NCI-H510A treated with DMSO at 0.1 percent for 48 hours (cell line): ENCODE results near the gene CNFN.
A peak's percentile ranks its signal among the peaks of the same experiment; 100 is the strongest.

Experiments
- DNase-seq: peaks from one replicate; lab custom pipeline; 2025; lab: John Stamatoyannopoulos, UW

CNFN gene

DNA sequence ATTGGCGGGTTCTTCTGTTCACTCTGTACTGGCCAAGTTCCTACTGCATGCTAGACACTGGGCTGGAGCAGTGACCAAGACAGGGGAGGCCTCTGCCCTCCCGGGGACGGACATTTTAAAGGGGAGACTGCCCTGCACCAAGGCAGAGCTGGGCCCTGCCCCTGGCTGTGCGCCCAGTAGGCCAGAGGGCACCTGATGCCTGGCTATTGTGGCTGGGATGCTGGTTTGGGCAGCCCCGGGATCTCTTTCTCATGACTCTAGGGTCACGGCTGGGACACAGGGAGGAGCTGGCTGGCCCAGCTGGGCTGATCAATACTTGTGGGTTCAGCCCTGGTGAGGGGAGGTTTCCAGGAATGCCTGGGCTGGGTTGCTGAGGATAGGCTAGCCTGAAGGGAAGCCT lies 19.4 kb upstream of the CNFN start:
- DNase-seq = no peak

DNA sequence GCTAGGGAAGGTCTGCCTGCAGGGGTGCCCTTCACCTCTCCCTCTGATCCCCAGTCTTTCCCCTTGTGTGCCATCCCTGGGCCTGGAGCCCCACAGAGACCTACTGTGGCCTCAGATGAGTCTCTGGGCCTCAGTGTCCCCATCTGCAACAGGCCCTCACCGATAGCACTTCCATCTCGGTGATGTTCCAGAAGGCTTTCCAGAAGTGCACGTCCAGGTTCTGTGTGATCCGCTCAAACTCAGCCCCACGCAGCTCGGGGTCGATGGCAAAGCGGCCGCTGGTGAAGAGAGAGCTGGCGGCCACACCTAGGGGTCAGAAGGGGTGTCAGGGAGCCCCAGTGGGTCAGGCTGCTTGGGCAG lies 17.7 kb upstream of the CNFN start:
- no peak for DNase-seq

DNA sequence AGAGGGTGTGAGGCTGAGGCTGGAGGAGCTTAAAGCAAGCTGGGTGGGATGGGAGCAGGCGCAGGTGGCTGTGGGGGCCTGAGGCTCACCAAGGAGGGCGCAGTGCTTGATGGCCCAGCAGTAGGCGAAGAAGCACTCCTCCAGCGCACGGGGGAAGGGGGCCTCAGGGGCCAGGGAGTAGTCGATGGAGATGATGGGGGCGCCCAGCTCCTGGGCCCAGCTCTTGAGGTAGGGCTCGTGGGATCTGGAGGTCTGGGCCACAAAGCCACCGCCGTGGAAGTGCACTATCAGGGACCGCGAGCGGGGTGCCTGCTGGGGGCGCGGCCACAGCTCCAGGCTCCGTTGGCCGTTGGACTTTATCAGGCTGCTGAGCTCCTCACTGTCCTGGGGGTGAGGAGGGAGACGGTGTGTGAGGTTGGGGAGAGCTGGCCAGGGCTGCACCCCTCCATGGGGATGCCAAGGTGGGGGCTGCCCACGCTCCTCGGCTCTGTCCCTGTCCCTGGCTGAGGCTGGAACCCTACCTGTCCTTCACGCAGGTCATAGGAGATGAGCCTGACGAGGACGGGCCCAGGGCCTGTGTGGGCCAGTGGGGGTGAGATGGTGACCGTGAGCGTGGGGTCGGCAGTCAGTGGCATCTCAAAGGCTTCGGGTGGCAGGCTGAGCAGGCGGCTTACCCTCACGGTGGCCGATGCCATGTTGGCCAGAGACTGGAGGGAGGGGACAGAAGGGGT lies 17.2 kb upstream of the CNFN start:
- no peak for DNase-seq

DNA sequence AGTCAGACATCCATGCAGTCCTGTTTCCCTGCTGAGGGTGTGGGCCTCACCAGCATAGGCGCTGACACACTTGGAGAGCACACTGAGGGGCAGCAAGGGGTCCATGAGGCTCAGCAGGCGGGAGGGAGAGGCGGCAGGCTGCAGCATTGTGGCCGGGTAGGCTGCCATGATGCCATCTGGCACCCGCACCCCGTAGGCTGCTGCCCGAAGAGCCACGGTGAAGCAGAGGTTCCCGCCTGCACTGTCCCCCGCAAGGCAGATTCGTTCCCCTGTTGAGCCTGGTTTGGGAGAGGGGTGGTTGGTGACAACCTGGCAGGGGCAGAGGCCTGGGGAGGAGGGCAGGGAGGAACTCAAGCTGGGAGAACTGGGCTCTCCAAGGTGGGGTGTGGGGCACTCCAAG lies 16.0 kb upstream of the CNFN start:
- no peak for DNase-seq

DNA sequence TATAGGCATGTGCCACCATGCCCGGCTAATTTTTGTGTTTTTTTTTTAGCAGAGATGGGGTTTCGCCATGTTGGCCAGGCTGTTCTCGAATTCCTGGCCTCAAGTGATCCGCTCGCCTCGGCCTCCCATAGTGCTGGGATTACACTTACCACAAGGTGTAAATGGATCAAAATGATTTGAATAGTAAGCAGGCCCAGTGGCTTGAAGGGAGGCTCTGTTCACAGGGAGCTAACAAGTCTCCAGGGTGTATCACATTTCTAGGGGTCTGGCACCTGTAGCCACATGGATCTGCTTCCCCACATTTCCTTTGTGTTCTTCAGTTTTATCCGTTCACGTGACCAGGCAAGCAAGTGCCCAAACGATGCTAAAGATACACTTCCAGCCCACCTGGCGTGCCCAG lies 13.5 kb upstream of the CNFN start:
- no peak for DNase-seq

DNA sequence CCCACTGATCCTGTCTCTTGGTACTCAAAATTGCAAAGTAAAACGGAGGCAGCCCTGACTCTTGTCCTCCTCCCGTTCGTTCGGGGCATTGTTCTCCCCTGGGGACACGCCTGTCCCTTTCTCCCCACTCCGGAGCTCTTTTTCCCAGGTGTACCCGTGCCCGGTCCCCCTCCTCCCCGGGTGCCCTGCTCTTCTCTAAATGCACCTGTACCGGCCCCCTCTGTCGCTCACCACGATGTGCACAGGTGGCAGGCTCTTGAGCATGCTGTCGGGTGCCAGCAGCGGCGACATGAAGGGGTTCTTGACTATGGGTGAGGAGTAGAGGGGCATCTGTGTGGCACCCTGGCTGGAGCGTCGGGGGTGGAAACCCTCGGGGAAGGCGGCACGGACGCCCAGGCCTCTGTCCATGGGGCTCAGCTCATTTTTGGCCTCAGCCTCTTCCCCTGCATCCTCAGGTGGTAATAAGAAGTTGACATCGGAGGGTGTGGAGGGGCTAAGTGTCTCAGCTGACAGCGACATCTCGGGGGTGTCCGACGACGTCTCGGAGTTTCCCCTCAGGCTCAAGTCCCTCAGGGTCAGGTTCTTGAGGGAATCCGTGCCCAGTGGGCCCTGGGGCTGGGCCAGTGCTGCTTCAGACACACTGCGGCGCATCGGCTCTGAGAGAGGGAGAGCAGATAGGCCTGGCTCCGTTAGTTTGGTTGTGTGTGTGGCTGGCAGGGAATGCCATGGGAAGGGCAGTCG lies 12.4 kb upstream of the CNFN start:
- peak; percentile 14 for DNase-seq

DNA sequence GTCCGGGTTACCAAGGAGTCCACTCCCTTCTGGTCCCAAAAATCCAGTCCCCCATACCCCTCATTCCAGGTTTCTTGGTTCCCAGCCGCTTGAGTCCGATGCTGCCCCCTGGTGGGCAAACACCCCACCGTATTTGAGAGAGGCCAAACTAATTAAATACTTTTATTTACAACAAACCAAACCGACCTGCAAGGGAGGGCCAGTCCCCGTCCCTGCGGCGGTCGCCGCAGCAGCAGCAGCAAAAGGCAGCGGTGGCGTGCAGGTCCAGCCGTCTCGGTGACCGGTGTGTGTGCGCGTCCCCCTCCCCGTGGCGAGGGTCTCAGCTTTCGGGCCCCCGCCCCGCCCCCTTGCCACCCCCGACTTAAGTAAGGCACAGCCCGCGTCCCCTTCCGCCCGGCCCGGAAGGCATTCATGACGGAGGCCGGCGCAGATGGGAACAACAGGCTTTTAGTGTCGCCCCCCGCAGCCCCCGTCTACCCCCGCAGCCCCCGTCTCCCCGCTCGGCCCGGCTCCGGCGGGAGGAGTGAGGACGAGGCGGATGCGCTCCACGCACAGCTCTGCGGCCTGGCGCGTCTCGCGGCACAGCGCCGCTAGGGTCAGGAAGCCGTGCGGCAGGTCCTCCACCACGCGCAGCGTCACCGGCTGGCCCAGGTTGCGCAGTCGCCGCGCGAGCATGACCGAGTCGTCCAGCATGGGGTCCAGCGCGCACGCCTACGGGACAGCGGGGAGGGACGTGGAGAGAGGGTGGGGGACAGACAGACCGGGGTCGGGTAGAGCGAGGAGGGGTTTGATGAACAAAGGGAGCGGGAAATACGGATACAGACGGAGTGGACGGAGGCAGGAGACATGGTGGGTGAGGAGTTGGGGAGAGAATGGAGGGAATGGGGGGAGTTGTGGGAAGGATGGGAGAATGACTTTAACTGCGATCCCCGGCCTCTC lies 11.5 kb upstream of the CNFN start:
- DNase-seq = peak; percentile 70

DNA sequence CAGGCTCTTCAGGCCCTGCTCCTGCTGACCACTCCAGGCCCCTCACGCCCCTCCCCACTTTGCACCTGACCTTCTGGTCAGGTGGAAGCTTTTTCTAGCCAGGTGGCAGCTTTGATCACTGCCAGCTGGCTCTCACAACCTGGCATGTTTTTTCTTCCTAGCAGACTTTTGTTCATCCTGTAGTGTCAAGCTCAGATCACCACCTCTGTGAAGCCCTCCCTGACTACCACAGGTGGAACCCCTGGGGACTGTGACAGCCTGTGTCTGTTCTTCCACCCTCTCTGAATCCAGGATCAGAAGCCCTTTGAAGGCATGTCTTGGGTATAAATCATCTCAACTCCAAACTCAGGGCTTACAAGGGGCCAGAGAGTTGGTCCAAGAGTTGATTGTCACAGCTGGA lies 10.3 kb upstream of the CNFN start:
- DNase-seq = no peak

DNA sequence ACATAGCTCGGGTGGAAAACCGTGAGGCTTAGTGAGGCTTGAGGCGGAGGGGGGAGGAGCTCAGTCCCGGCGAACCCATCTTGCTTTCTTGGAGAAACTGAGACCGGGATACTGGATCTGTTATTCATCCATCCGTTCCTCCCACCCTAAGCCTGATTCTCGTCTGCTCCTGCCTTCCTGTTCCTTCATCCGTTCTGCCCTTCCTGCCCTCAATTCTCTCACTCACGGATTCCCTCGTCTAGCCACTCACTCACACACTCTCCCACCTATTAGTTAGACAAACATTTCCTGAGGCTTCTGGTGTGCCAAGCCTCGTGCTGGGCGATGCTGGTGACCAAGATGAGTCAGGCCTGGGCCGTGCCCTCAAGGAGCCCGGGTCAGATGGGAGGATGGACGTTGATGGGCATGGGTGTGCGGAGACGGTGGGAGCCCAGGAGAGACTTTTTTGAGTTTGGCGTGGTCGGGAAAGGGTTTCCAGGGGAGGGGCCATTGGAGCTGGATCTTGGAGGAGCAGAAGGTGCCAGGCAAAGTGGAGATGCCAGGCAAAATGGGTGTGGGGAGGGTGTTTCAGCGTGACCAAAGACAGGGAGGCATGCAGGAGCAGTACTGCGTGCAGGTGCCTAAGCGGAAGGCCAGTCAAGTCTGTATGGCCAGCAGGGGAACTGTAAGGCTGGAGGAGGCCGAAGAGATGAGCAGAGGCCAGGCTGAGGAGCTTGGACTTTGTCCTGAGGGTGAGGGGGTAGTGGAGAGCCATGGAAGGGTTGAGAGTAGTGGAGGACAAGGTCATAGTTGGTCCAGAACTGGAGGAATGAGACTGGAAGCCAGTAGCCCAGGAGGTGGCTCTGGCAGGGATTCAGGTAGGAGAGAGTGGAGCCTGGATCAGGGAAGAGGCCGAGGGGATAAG lies 7.4 kb upstream of the CNFN start:
- no peak for DNase-seq

DNA sequence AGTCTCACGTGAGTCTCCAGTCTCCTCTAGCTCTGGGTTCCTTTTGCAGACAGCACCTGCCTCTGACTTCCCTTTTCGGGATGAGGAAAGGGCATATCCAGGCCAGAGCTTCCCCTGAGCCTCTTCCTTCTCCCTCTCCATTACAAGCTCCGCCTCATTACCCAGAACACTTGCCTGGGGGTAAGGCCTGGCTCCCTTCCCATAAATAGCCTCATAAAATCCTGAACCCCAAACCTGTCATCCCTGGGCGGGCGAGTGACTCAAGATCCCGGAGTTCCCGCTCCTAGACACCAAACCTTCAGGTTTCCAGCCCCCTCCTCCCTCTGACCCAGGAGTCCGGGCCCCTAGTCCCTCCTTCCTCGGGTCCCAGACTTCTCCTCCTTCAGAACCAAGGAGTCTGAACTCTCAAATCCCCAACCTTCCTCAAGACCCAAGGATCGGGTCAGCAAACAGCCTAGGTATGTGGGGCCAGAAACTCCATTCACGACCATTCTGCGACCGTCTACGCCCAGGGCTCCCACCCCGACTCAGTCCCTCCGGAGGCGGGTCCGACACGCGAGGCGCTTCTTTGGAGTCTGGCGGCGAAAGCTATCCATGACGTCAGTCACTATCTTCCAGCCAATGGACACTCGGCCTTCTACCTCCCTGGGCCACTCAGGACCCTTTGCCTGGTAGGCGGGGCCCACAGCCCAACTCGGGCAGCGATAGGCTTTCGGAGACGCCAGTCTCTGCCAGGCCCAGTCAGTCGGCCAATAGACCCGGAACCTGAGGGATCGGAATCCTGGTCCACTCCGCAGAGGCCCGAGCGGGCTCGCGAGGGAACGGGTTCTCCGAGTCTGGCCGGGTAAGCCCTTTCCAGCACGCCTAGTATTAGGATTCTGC lies 6.5 kb upstream of the CNFN start:
- peak; percentile 96 for DNase-seq

DNA sequence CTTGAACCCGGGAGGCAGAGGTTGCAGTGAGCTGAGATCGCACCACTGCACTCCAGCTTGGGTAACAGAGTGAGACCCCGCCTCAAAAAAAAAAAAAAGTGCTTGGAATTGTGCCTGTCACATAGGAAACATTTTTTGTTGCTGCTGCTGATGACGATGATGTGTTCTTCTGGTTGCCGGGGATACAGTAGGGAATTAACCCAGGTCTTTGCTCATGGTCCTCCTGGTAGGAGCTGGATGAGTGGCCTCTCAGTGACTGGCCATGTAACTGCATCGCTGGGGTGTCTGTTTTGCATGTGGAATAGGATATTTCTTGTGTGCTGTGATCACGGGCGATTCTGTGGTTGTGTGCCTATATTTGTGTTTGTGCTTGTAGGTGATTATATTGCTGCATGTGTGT lies 4.7 kb upstream of the CNFN start:
- no peak for DNase-seq

DNA sequence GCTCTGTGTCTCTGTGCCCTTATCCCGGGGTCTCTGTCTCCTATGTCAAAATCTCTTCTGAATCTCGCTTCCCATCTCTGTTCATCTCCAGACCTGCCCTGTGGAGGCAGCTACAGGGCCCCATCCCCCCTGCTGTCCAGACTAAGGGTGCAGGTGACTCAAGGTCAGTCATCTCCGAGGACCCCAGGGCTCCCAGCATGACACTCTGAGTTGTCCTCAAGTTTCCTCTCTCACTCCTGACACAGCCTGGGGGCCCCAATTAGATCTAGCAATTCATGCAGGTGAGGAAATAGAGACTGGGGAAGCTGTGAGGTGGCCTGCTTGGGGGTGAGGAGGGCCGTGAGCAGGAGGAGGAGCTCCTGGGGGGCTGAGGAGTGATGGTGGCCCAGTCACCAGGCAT lies 2.1 kb upstream of the CNFN start:
- no peak for DNase-seq

DNA sequence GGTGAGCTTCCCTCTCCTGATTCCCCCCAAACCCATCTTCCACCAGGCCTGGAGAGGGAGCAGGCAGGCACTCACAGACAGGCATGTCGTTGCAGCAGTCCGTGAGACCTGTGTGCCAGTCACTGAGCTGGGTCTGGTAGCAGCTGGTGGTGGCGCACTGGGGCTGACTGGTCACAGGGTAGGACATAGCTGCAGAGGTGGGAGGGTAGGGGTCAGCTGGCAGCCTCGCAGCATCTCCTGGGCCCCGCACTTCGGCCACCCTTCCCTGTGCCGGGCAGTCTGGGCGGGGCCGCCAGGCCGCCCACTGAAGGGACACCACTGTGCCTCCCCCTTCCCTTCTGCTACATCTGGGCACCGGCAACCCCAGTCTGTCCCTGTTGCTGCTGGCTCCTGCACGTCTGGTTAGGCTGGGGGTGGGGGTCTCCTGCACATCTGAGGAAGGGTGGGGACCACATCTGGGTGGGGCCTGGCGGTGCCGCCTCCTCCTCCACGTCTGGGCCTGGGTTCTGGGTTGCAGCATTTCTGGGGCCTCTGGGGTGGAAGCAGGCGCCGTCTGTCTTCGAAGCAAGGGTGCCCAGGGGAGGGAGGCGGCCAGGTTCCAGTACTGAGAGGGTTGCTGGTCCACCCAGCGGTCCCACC lies 1.1 kb downstream of the CNFN start:
- DNase-seq = no peak

DNA sequence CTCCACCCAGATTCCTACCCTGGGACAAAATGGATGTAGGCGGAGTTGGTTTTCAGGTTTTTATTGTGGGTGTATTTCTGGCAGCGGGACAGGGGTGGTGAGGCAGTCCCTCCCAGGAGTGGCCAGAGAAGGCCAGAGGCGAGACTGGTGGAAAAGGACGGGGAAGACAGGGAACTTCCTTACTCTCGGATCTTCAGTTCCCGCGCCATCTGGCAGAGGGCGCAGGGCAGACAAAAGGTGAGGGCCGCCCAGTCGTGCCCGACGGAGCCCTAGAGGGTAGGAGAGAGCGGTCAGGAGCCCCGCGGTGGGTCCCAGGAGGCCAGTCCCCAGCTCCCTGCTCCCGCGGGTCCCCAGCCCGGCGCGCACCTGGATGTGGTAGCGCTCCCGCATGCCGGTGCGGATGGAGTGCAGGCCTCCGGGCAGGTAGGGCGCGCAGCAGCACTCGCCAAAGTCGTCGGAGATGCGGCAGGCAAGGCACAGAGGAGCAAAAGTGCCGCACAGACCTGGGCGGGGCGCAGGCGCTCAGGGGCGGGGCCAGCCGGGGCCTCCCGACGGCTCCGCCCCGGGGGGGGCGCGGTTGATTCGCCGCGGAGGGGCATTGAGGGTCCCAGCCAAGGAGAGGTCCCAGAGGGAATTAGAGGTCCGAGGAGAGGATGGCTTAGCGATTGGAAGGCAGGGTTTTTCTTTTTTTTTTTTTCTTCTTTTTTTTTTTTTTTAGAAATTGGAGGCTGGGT lies 3.0 kb downstream of the CNFN start:
- DNase-seq = peak; percentile 84

DNA sequence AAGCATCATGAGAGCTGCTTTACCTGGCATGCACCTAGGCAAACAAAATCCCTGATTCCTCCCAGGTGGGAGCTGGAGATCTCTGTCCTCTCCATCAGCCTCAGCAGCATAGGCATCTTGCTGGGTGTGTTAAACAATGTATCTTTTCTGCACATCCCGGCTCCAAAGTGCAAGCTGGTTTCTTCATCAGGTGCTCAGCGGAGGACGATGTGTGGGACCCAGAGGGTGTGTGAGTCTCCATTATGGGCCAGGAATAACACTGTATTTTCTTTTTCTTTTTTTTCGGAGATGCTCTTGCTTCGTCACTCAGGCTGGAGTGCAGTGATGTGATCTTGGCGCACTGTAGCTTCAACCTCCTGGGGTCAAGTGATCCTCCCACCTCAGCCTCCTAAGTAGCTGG lies 9.9 kb downstream of the CNFN start:
- no peak for DNase-seq

DNA sequence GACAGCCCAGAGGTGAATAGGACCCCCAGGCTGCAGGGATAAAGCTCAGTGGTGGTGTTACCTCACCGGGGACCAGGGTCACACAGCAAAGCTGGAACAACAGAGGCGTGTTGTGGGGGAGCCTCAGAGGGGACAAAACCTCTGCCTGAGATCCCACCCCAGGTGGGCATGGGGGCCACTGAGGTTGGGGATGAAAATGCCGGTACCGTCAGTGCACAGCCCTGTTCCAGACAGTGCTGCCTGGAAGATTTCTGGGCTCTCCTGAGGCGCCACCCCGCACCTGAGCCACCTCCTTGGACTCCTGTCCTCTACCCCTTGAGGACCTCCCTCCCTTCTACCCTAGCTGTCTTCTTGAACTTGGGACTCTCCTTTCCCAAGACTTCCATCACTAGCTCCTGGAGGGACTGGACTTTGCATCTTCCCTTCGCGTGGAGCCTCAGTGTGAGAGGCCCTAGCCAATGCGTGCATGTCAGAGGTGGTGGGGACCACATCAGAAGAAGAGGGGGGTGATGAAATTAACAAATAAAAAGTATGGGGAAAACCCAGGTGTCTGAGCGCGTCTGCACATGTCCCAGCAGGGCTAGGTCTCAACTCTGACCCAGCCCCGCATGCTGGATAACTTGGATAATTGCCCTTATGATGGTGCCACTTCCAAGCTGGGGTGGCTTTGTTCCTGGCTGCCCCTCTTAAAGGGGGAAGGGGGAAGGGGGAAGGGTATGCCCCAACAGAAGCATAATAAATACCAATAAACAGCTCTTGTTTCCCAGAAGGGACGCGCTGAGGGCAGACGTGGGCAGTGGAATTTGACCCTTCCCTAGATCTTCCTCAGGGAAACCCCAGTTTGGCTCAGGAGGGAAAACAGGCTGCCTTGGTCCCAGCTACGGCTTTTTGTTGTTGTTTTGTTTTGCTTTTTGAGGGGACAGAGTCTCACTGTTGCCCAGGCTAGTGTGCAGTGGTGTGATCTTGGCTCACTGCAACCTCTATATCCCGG lies 11.6 kb downstream of the CNFN start:
- no peak for DNase-seq

DNA sequence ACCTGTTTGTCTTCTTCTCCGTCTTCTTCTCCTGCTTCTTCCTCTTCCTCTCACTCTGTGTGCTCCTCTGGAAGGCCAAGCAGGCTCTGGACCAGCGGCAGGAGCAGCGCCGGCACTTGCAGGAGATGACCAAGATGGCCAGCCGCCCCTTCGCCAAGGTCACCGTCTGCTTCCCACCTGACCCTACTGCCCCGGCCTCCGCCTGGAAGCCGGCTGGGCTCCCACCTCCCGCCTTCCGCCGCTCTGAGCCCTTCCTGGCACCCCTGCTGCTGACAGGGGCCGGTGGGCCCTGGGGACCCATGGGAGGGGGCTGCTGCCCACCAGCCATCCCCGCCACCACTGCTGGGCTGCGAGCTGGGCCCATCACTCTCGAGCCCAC lies 13.9 kb downstream of the CNFN start:
- DNase-seq = no peak

DNA sequence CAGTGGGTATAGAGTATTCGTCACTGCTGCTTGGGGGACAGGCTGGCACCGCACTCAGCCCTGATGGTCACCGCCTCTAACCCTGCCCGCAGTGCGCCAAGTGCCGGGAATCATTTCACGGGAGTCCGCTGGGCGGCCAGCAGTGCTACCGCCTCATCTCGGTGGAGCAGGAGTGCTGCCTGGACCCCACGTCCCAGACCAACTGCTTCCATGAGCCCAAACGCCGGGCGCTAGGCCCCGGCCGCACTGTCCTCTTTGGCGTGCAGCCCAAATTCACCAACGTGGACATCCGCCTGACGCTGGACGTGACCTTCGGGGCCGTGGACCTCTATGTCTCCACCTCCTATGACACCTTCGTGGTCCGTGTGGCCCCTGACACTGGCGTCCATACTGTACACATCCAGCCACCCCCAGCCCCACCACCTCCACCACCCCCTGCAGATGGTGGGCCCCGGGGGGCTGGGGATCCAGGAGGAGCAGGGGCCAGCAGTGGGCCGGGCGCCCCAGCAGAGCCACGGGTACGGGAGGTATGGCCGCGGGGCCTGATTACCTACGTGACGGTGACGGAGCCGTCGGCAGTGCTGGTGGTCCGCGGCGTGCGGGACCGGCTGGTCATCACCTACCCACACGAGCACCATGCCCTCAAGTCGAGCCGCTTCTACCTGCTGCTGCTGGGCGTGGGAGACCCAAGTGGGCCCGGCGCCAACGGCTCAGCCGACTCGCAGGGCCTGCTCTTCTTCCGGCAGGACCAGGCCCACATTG lies 14.5 kb downstream of the CNFN start:
- DNase-seq = no peak
